ENCODE results near the gene ITPA. TPM values are rescaled to one million over a fixed set of nuclear protein-coding genes. Genes with fewer than 3 reads are reported as not detected.
A peak's percentile ranks its signal among the peaks of the same experiment; 100 is the strongest.

ITPA gene
- total and polyA plus RNA-seq, 2 of the 13 experiments (the other 11 are each of a cell fraction or from before 2014, with no cell fraction given): 60.1 to 103 TPM

GRCh38 chr20:3251806-3252205, 42.5 kb downstream of the ITPA start (continued):
- no peak for TF ChIP-seq HNF1B (CRISPR knock-in tag; IDR thresholded peaks at IDR 0.05)
- no peak for TF ChIP-seq PRPF4 (IDR thresholded peaks at IDR 0.05; ENCODE audit: low read depth, low read length, poor library complexity, severe bottlenecking)
- TF ChIP-seq NCOA2 (CRISPR knock-in tag; IDR thresholded peaks at IDR 0.05): no peak
- 0 out of 2 replicates have a peak, but pooled peaks have one; percentile 25 for TF ChIP-seq RXRA (CRISPR knock-in tag; IDR thresholded peaks at IDR 0.05)
- TF ChIP-seq ZMAT3 (CRISPR knock-in tag; conservative IDR thresholded peaks at IDR 0.05): no peak
- no peak for TF ChIP-seq ZNF558 (CRISPR knock-in tag; IDR thresholded peaks at IDR 0.05; ENCODE audit: borderline replicate concordance)
- TF ChIP-seq CBFB (CRISPR knock-in tag; IDR thresholded peaks at IDR 0.05): no peak
- TF ChIP-seq, protein P1, sequence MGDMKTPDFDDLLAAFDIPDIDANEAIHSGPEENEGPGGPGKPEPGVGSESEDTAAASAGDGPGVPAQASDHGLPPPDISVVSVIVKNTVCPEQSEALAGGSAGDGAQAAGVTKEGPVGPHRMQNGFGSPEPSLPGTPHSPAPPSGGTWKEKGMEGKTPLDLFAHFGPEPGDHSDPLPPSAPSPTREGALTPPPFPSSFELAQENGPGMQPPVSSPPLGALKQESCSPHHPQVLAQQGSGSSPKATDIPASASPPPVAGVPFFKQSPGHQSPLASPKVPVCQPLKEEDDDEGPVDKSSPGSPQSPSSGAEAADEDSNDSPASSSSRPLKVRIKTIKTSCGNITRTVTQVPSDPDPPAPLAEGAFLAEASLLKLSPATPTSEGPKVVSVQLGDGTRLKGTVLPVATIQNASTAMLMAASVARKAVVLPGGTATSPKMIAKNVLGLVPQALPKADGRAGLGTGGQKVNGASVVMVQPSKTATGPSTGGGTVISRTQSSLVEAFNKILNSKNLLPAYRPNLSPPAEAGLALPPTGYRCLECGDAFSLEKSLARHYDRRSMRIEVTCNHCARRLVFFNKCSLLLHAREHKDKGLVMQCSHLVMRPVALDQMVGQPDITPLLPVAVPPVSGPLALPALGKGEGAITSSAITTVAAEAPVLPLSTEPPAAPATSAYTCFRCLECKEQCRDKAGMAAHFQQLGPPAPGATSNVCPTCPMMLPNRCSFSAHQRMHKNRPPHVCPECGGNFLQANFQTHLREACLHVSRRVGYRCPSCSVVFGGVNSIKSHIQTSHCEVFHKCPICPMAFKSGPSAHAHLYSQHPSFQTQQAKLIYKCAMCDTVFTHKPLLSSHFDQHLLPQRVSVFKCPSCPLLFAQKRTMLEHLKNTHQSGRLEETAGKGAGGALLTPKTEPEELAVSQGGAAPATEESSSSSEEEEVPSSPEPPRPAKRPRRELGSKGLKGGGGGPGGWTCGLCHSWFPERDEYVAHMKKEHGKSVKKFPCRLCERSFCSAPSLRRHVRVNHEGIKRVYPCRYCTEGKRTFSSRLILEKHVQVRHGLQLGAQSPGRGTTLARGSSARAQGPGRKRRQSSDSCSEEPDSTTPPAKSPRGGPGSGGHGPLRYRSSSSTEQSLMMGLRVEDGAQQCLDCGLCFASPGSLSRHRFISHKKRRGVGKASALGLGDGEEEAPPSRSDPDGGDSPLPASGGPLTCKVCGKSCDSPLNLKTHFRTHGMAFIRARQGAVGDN (CRISPR knock-in tag; IDR thresholded peaks at IDR 0.05): peak; percentile 31; the same call in 1 of the 2 replicates
- 0 out of 2 replicates have a peak, but pooled peaks have one; percentile 6 for TF ChIP-seq ZFY (CRISPR knock-in tag; IDR thresholded peaks at IDR 0.05)

All from HepG2 (cell line).